Smooth muscle cell (in vitro differentiated cells): Measurements from ENCODE around the gene HTR4. TPM values are rescaled to one million over a fixed set of nuclear protein-coding genes. Genes with fewer than 3 reads are reported as not detected.
A peak's percentile ranks its signal among the peaks of the same experiment; 100 is the strongest.

Experiments used
- DNase-seq: peaks from one replicate; lab custom pipeline; 2025; ENCODE audit not compliant: unreplicated experiment; lab: John Stamatoyannopoulos, UW
- H2AFZ ChIP-seq: fragments of 200-600 bp; sonication (generic); 2 replicates; pipeline ENCODE4 v1.6.0; 2016; ENCODE audit warnings: antibody characterized with exemption, low read depth, mild to moderate bottlenecking
- H3F3A ChIP-seq: fragments of 200-600 bp; sonication (generic); 2 replicates; pipeline ENCODE4 v1.6.0; 2017; ENCODE audit warnings: antibody characterized with exemption, low read depth
- H3K27ac ChIP-seq: fragments of 200-600 bp; sonication (generic); 2 replicates; pipeline ENCODE4 v1.5.1; 2016; ENCODE audit warnings: low read depth, mild to moderate bottlenecking
- H3K27me3 ChIP-seq: fragments of 200-600 bp; sonication (generic); 2 replicates; pipeline ENCODE4 v1.6.1; 2016; ENCODE audit warnings: low read depth, mild to moderate bottlenecking
- H3K36me3 ChIP-seq: fragments of 200-600 bp; sonication (generic); 2 replicates; pipeline ENCODE4 v1.5.1; 2016; ENCODE audit warnings: low read depth
- H3K4me1 ChIP-seq: fragments of 200-600 bp; sonication (generic); 2 replicates; pipeline ENCODE4 v1.5.1; 2016; ENCODE audit warnings: low read depth
- H3K4me2 ChIP-seq: fragments of 200-600 bp; sonication (generic); 2 replicates; pipeline ENCODE4 v1.6.0; 2016; ENCODE audit warnings: mild to moderate bottlenecking
- H3K4me3 ChIP-seq: fragments of 200-600 bp; sonication (generic); 2 replicates; pipeline ENCODE4 v1.5.1; 2016; ENCODE audit warnings: mild to moderate bottlenecking
- H3K79me2 ChIP-seq: fragments of 200-600 bp; sonication (generic); 2 replicates; pipeline ENCODE4 v1.6.0; 2016; ENCODE audit warnings: low read depth, mild to moderate bottlenecking
- H3K9ac ChIP-seq: fragments of 200-600 bp; sonication (generic); 2 replicates; pipeline ENCODE4 v1.6.0; 2016; ENCODE audit warnings: low read depth
- H3K9me3 ChIP-seq: fragments of 200-600 bp; sonication (generic); replicated peaks from 2 replicates; pipeline ENCODE4 v1.5.1; 2016; ENCODE audit warnings: low read depth
- H4K20me1 ChIP-seq: fragments of 200-600 bp; sonication (generic); 2 replicates; pipeline ENCODE4 v1.6.0; 2016; ENCODE audit warnings: low read depth
- CTCF ChIP-seq: fragments of 200-600 bp; sonication (generic); IDR thresholded peaks from 2 replicates; pipeline ENCODE4 v1.5.1; 2017; ENCODE audit warnings: borderline replicate concordance, mild to moderate bottlenecking, antibody characterized with exemption; ENCODE audit not compliant: insufficient read depth, poor library complexity, severe bottlenecking
- WGBS: methylation state at CpG from one replicate; pipeline ENCODE4 v1.1.7; 2016; ENCODE audit warnings: low lambda C conversion rate; 5-methylcytosine and 5-hydroxymethylcytosine counted together
- polyA plus RNA-seq: library from polyadenylated mRNA; unstranded; fragments of >200 nt; fragmentation: Nextera tagmentation; extraction: Ambion mirVana; gene quantifications from 2 replicates; pipeline ENCODE4 v1.2.1, GENCODE V29; 2016
- total RNA-seq: library from RNA; depleted of rRNA; stranded (reverse); fragments of >200 nt; gene quantifications from 2 replicates; pipeline ENCODE4 v1.2.3, GENCODE V29; 2014

The HTR4 gene
- total and polyA plus RNA-seq, 2 experiments from 2014 or later: 0.09 TPM; not detected in 1

- Histone ChIP-seq H3K4me2 (no peak overlapping the region), H3K4me3 (no peak overlapping the region), H4K20me1 (no peaks in the 10 kb centered on the region), H3K27ac (no peak overlapping the region), H3K4me1 (no peaks in the 10 kb centered on the region), H2AFZ (no peak overlapping the region), H3K9me3 (no peaks in the 10 kb centered on the region), H3K27me3 (peaks cover 22% of the 10 kb centered on the region), H3K36me3 (no peaks in the 10 kb centered on the region), H3K9ac (no peak overlapping the region), H3K79me2 (no peaks in the 10 kb centered on the region), H3F3A (no peaks in the 10 kb centered on the region)
- no peak for DNase-seq
- TF ChIP-seq CTCF: no peak
- WGBS: 88% methylated on average over 3 of the region's 3 CpGs
These were observed 170.6 kb downstream of the HTR4 start for GRCh38 chr5:148483750-148484149.

GRCh38 chr5:148482697-148483462, 171.4 kb downstream of the HTR4 start:
- H3K9ac ChIP-seq: no peak overlapping the region
- no peaks in the 10 kb centered on the region for H3K9me3 ChIP-seq
- H3K4me2 ChIP-seq: no peak overlapping the region

GRCh38 chr5:148482196-148482595, 172.1 kb downstream of the HTR4 start:
- Histone ChIP-seq H3K4me1 (no peaks in the 10 kb centered on the region), H2AFZ (no peak overlapping the region), H3K79me2 (no peaks in the 10 kb centered on the region), H3K27ac (no peak overlapping the region), H3K4me3 (no peak overlapping the region), H3K36me3 (no peaks in the 10 kb centered on the region), H3K9ac (no peak overlapping the region), H3K9me3 (no peaks in the 10 kb centered on the region), H3K27me3 (peaks cover 10% of the 10 kb centered on the region), H3K4me2 (no peak overlapping the region), H3F3A (no peaks in the 10 kb centered on the region), H4K20me1 (no peaks in the 10 kb centered on the region)
- TF ChIP-seq CTCF: no peak
- DNase-seq: no peak
- 82% methylated on average over 7 of the region's 7 CpGs for WGBS

More at GRCh38 chr5:148482697-148483462, 171.4 kb downstream of the HTR4 start:
- Histone ChIP-seq H3K27ac (no peak overlapping the region), H3K4me3 (no peak overlapping the region), H4K20me1 (no peaks in the 10 kb centered on the region), H2AFZ (peak overlapping the region; percentile 11), H3K79me2 (no peaks in the 10 kb centered on the region), H3K36me3 (no peaks in the 10 kb centered on the region), H3K27me3 (peaks cover 15% of the 10 kb centered on the region), H3K4me1 (no peaks in the 10 kb centered on the region), H3F3A (no peaks in the 10 kb centered on the region)
- 42% methylated on average over 22 of the region's 22 CpGs for WGBS
- peak; percentile 60 for TF ChIP-seq CTCF
- peak; percentile 7 for DNase-seq

GRCh38 chr5:148477429-148477828, 176.9 kb downstream of the HTR4 start:
- Histone ChIP-seq H3K9me3 (no peaks in the 10 kb centered on the region), H3K27me3 (no peaks in the 10 kb centered on the region), H3K36me3 (no peaks in the 10 kb centered on the region), H3K4me1 (no peaks in the 10 kb centered on the region), H3F3A (no peaks in the 10 kb centered on the region), H3K27ac (no peak overlapping the region), H3K4me2 (no peak overlapping the region), H4K20me1 (no peaks in the 10 kb centered on the region), H2AFZ (no peak overlapping the region), H3K4me3 (no peak overlapping the region), H3K9ac (no peak overlapping the region), H3K79me2 (no peaks in the 10 kb centered on the region)
- TF ChIP-seq CTCF: no peak
- 91% methylated on average over 3 of the region's 3 CpGs for WGBS
- no peak for DNase-seq
